Umbilical cord (tissue), 2 donors: Measurements from ENCODE around the gene RRAD. TPM values are rescaled to one million over a fixed set of nuclear protein-coding genes. Genes with fewer than 3 reads are reported as not detected.

Source experiments
- DNase-seq: peaks from one replicate; pipeline ENCODE4 v3.0.0-alpha.2; 2015; ENCODE audit warnings: low spot score
- total RNA-seq: library from RNA; depleted of rRNA; stranded (reverse); fragments of >200 nt; gene quantifications from one replicate; pipeline ENCODE4 v1.2.3, GENCODE V29; 2014; ENCODE audit warnings: low replicate concordance; ENCODE audit not compliant: insufficient read depth

The RRAD gene
- total RNA-seq, 1 donor from 2014 or later = 19.0 TPM

GRCh38 chr16:66917741-66918140 is 7.6 kb downstream of the RRAD start:
- DNase-seq = no peak

DNA sequence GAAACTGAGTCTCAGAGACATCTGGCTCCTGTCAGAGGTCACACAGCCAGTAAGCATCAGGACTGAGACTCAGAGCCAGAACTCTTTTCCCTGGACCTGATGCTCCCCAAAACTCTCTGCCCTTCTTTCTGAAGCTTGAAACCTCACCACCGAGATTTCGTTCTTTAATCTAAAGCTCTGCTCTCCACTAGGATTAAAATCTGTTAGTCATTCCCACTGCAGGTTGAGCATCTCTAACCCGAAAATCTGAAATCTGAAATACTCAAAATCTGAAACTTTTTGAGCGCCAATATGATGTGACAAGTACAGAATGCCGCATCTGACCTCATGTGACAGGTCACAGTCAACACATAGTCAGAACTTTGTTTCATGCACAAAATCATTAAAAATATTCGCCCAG is 8.8 kb downstream of the RRAD start:
- no peak for DNase-seq

DNA sequence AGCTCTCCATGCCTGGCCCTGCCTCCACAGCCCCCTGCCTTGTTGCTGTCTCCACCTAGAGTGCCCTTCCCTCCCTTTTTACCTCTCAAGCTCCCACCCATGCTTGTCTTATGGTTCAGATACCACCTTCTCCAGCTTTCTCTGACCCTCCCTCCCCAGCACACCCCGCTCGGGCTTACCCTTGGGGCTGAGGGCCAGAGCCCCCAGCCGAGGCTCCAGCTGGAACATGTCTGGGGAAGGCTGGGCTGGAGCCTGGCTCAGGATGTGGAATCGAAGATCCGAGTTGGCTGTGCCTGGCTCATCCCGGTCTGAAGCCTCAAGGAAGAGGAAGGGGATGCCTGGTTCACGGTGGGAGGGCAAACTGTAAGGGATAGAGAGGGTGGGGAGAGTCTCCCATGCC is 10.3 kb downstream of the RRAD start:
- no peak for DNase-seq

DNA sequence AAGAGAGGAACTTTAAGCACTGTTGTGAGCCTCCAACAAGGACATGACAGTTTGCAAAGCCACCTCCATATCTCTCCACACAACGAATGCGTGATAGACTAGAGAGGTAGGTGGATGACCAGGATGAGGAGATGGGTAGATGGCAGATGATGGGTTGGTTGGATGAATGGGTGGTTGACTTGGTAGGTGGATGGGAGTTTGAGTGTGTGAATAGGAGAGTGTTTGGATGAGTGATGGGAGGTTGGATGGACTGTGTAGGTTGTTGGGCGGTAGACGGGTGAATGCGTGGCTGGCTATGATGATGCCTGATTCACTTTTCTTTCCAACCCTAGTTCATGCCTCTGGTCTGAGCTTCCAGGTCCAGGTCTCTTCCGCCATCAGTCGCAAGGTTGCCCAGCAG is 10.8 kb downstream of the RRAD start:
- no peak for DNase-seq

GRCh38 chr16:66913711-66914110 is 11.6 kb downstream of the RRAD start:
- DNase-seq = no peak

GRCh38 chr16:66913081-66913480 is 12.3 kb downstream of the RRAD start:
- no peak for DNase-seq

DNA sequence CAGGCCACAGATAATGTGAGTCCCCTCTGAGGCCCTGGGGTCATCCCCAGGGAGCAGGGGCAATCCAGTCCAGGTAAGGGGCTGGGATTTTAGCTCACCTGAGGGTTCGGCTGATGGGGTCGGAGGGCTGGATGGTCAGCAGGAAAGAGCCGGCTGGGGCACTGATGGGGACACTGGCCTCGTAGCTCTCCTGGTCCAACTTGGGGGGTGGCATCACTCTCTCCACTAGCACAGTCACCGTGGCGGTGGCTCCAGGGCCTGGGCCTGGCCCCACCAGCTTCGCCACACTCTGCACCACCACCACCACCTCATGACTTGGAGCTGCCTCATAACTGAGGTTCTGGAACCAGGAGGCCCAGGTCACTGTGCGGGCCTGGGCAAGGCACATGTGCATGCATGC is 13.5 kb downstream of the RRAD start:
- no peak for DNase-seq

DNA sequence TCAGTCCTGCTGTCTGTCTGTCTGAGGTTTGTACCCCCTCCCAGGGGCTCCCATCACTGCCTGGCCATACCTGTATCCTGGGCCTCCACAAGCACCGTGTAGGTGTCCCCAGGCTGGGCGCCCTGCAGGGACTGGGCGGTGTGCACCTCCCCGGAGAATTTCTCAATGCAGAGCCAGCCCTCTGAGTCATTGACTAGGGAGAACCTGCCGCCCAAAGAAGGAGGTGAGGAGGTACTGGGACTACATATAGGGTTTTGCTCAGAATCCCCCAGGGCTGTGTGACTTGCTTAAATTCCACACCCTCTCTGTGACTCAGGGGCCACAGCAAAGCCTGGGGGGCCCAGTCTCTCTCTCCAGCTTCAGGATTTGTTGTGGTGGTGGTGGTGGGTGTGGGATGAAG is 14.2 kb downstream of the RRAD start:
- no peak for DNase-seq

DNA sequence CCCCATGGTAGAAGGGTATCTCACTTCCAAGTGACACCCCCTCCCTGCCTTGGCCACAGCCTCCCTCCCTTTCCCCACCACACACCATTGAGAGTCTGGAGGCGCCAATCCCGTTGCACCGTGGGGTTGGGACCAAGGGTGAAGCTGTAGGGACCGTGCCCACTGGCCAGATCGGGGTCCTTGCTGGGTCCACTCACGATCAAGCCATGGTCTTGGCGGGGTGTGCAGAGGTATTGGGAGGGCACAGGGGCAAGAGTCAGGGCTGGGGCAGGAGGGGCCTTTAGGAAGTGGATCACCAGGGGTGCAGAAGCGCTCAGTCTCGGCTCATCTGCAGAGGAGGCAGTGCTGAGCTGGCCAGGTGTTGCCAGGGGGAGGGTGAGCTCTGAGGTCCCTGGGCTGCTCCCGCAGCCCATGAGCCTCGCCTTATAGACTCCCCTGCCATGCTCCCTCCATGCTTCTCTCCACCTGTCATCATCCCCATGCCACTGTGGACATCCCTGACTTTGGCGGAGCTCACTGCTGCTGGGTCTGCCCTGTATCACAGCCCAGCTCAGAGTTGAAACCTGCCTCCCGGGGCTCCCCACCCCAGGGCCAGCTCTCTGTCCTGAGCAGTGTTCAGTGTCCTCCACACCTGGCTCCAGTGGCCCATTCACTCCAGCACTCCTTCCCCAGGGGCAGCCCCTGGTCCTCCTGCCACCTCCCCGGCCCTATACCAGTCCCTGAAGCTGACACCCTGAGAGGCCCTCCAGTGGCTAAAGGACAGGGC is 15.0 kb downstream of the RRAD start:
- no peak for DNase-seq

GRCh38 chr16:66908762-66909559 is 16.4 kb downstream of the RRAD start:
- DNase-seq = no peak

DNA sequence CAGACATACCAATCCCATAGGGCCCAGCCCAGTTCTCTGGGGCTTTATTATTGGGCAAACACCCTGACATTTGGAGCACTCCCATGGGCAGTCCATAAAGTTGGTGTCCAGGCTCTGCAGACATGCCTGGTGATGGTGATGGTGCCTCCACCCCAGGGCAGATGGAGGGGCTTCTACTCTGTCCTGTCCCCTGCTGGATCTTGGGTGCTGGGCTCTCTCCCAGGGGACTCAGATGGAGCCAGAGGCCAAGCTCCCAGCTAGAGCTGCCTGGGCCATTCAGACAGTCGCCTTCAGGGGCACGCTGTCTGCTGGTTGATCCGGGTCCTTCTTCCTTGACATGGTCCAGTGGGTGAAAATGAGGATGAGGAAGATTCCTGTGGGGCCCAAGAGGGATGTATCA is 17.2 kb downstream of the RRAD start:
- no peak for DNase-seq

DNA sequence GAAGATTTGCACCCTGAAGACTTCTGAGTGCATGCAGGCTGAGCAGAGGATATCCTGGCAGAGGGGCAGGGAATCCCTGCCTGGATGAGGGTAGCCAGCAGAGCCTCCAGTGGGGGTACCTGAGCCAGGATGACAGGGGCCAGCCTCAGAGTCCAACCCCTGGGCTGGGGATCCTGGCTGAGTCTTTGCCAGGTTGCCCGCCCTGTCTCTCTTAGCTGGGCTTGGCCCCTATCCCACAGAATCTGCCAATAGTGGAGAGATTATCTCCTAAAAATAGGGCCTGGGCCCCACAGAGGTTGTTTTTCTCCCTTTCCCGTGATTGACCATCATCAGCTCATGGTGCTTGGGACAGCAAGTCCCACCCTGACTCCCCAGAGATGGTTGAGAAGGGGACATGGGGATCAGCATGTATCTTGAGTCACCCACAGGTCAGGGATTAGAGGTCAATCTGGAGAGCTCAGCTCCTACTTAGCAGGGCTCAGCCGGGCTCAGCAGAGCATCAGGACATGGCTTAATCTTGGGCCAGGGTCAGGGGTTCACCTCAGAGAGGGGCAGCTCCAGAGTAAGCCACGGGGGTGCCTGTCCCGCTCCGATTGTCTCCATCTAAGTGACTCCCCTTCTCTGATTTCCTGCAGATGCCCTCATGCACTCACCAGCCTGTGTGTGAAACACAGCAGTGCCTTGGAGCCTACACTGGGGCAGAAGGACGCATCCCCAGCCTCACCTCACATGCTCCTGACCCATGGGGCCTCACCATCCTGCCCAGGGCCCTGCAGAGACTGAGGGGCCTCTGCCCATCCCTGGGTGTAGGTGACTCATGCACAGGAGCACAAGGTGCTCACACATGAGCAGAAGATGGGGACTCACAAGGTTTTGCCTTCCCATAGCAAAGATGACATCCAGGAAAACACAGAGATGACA is 18.2 kb downstream of the RRAD start:
- no peak for DNase-seq

DNA sequence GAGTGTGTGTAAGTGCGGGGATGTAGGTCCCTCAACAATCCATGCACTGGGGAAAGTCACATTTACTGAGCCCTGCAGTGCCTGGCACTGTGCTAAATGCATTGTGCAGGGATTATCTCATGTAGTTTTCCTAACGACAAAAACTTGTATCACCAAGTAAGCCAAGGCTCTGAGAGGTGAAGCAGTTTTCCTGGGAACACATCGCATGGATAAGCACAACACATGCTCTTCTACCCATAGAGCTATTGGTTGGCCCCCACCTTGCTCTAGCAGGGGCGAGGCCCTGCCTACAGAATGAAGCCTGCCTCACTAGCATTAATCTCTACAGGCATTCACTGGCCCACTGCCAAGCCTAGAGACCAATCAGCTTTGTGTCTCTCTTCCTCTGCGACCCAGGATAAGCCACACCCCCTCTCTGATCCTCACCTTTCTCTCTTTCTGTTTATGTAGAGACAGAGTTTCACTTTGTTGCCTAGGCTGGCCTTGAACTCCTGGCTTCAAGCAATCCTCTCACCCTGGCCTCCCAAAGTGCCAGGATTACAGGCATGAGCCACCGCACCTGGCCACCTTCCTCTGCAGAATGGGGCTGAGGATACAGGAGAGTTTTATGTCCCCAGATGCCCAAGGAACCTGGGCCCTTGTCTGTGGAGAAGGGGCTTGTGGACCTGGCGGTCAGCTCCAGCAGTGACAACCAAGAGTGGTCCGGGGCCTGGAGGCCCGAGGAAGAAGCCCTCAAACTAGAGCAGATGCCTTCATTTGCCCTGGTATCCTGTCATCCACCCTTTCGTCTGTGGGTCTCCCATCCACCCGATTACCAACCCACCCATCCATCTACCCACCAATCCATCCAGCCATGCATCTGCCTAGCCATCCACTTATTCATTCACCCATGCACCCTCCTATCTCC is 19.4 kb downstream of the RRAD start:
- DNase-seq = peak; percentile 88

GRCh38 chr16:66904846-66905632 is 20.3 kb downstream of the RRAD start:
- DNase-seq = peak; percentile 89

- no peak for DNase-seq
Measured at GRCh38 chr16:66904428-66904845, 20.9 kb downstream of the RRAD start.

DNA sequence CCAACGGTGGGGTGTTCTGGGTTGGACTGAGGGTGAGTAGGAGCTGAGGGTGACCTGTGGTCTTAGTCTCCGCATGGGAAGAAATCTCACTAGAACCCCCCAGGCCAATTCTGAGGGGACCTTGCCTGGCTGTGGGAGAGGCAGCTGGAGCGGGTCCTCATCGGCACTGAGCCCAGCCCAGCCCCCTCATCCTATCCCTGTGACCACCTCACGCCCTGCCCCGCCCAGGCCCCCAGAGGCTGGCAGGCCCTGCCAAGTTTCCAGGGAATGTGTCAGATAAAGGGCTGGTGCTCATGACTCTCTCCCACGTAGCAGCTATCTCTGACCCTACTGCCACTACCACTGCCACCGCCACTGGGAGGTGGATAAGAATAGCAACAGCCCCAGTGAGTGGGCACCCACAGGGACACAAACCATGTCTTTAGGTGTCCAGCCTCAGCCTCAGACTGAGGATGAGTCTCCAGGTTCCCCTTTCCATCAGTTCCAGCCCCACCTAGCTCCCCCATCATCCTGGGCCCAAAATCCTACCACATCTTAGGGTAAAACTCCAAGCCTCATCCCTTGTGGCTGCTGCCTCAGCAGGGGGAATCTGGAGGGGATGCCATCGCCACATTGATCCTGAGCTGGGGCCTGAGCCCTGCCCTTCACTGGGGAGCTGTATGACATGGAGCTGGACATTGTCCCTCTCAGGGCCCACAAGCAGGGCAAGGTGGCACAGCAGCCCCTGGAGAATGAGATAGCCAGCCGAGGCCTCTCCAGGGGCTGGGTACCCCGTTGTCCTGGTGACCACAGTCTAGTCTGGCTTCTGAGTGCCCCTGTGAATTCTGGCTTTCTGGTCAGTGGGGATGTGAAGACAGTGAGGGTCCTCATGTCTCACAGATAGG is 21.5 kb downstream of the RRAD start:
- DNase-seq = no peak

DNA sequence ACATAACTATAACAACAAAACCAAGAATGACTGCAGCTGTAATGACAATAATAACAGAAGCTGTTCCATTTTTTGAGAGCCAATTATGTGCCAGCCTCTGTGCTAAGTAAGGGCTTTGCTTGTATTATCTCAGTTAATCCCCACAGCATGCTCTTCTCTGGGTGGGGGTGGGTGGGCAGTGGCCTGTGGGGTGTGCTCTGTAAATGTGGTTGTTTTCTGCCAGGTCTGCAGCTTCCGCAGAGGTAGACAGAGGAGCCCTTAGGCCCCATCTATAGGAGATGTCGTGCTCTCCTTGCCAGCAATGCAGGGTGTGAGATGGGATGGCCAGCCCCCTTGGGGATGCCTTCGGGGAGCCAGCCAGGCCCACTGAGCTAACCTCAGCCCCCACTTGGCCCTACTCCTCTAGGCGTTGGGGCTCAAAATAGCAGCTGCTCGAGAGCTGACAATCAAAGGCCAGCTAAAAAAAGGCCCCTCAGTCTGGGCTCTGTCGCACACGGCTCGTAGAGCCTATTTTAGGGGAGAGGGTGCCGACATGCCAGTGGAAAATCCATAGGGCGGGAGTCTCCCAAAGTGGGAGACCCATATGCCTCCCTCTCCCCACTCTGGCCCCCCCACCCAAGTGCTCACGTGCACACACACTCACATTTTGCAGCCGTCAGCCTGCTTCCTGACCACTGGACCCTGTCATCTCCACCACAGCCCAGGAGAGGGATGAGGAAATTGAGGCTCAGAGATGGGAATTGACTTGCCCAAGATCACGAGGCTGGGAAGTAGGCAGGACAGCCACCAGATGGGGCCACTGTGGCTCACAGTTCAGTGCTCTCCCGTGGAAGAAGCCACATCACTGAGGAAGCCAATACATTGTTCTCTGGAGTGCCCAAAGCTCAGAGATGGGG is 22.4 kb downstream of the RRAD start:
- peak; percentile 35 for DNase-seq

DNA sequence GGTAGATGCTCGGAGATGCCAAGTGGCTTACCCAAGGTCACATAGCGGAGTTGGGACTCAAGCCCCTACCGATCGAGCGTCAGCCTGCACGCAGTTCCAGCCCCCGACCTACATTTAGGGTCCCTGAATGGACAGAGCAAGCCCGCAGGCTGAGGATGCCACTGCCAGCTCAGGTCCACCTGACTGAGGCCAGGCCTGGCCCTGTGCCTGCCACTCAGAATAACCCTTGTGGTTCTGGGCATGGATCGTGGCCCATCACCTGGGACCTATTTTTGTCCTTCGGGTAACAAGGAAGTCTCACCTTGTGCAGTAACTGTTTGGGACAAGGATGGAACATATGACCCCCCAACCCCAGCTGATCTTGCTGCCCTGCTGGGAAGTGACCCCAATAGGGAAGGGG is 23.7 kb downstream of the RRAD start:
- no peak for DNase-seq
